Trophoblast cell (in vitro differentiated cells and primary cell): ENCODE results near the gene ZNF516.
"Not testable (repeated sequence)": the region's sequence is repeated elsewhere in the genome, so short reads cannot be mapped to it uniquely, and the experiment has no call there.

Experiments used
- DNase-seq, 2 donors: peaks; one replicate each; pipeline ENCODE4 v3.0.0-alpha.2; 2016
- H2AFZ ChIP-seq: 2 replicates; pipeline ENCODE4 v1.6.1; 2013; ENCODE audit warnings: low read length, moderate library complexity, mild to moderate bottlenecking; ENCODE audit not compliant: insufficient read depth, poor library complexity
- H2AK5ac ChIP-seq: 2 replicates; pipeline ENCODE4 v1.6.1; 2013; ENCODE audit warnings: mild to moderate bottlenecking, low read length
- H2BK120ac ChIP-seq: 2 replicates; pipeline ENCODE4 v1.6.1; 2013; ENCODE audit warnings: low read length, mild to moderate bottlenecking, moderate library complexity; ENCODE audit not compliant: insufficient read depth, poor library complexity
- H2BK12ac ChIP-seq: 2 replicates; pipeline ENCODE4 v1.6.1; 2013; ENCODE audit warnings: mild to moderate bottlenecking, low read length, moderate library complexity
- H2BK5ac ChIP-seq: 2 replicates; pipeline ENCODE4 v1.6.1; 2013; ENCODE audit warnings: low read length, low read depth, moderate library complexity, mild to moderate bottlenecking; ENCODE audit not compliant: poor library complexity
- H3K14ac ChIP-seq: 2 replicates; pipeline ENCODE4 v1.6.1; 2013; ENCODE audit warnings: mild to moderate bottlenecking, low read length
- H3K18ac ChIP-seq: 2 replicates; pipeline ENCODE4 v1.6.1; 2013; ENCODE audit warnings: mild to moderate bottlenecking, low read length
- H3K23ac ChIP-seq: 2 replicates; pipeline ENCODE4 v1.6.1; 2013; ENCODE audit warnings: low read length
- H3K27ac ChIP-seq: 2 replicates; pipeline ENCODE4 v1.5.1; 2013; ENCODE audit warnings: low read depth, mild to moderate bottlenecking, inconsistent platforms, low read length, moderate library complexity
- H3K27me3 ChIP-seq: 2 replicates; pipeline ENCODE4 v1.6.1; 2013; ENCODE audit warnings: inconsistent platforms, mild to moderate bottlenecking, low read length, moderate library complexity; ENCODE audit not compliant: insufficient read depth
- H3K36me3 ChIP-seq, 2 experiments: 1 replicate in 1 of 2; 2 replicates in 1 of 2; pipeline ENCODE4 v1.6.1; 2013; ENCODE audit warnings: low read length in 2 of 2, mild to moderate bottlenecking in 2 of 2, moderate library complexity in 1 of 2; ENCODE audit not compliant: insufficient read depth in 2 of 2, control insufficient read depth in 1 of 2
- H3K4ac ChIP-seq: 2 replicates; pipeline ENCODE4 v1.6.1; 2013; ENCODE audit warnings: low read depth, mild to moderate bottlenecking, low read length, moderate library complexity
- H3K4me1 ChIP-seq, 2 experiments: 1 replicate in 1 of 2; 2 replicates in 1 of 2; pipeline ENCODE4 v1.6.1; 2013; ENCODE audit warnings: low read length in 2 of 2, mild to moderate bottlenecking in 2 of 2, moderate library complexity in 1 of 2; ENCODE audit not compliant: insufficient read depth in 2 of 2, control insufficient read depth in 1 of 2
- H3K4me2 ChIP-seq: 2 replicates; pipeline ENCODE4 v1.6.1; 2013; ENCODE audit warnings: inconsistent platforms, mild to moderate bottlenecking, low read length, moderate library complexity
- H3K4me3 ChIP-seq: 2 replicates; pipeline ENCODE4 v1.5.1; 2013; ENCODE audit warnings: mild to moderate bottlenecking, low read depth, low read length, inconsistent platforms
- H3K79me1 ChIP-seq: one replicate; pipeline ENCODE4 v1.6.1; 2013; ENCODE audit warnings: low read length
- H3K79me2 ChIP-seq: 2 replicates; pipeline ENCODE4 v1.6.1; 2013; ENCODE audit warnings: low read length, mild to moderate bottlenecking; ENCODE audit not compliant: control insufficient read depth, insufficient read depth, poor library complexity
- H3K9ac ChIP-seq: 2 replicates; pipeline ENCODE4 v1.6.1; 2013; ENCODE audit warnings: mild to moderate bottlenecking, low read length
- H3K9me3 ChIP-seq: 2 replicates; pipeline ENCODE4 v1.6.1; 2013; ENCODE audit warnings: low read depth, mild to moderate bottlenecking, control low read depth, inconsistent platforms, low read length; ENCODE audit not compliant: insufficient read depth
- H4K12ac ChIP-seq: 2 replicates; pipeline ENCODE4 v1.6.1; 2013; ENCODE audit warnings: low read depth, mild to moderate bottlenecking, low read length, moderate library complexity
- H4K8ac ChIP-seq: 2 replicates; pipeline ENCODE4 v1.6.1; 2013; ENCODE audit warnings: low read depth, mild to moderate bottlenecking, low read length, moderate library complexity
- H4K91ac ChIP-seq: one replicate; pipeline ENCODE4 v1.6.1; 2013; ENCODE audit warnings: low read depth, mild to moderate bottlenecking, low read length, moderate library complexity
- WGBS: extraction: QIAGEN DNeasy Blood & Tissue Kit; methylation state at CpG from one replicate; pipeline ENCODE4 v1.1.7; 2013; ENCODE audit warnings: missing lambda C conversion rate; ENCODE audit not compliant: insufficient read length, insufficient coverage; ENCODE audit errors: extremely low coverage; 5-methylcytosine and 5-hydroxymethylcytosine counted together

ZNF516 gene

GRCh38 chr18:76476665-76477561 is 18.1 kb downstream of the ZNF516 start:
- no CpG with 5 or more reads among the region's 16 CpGs for WGBS
- Histone ChIP-seq H2AFZ (no peak overlapping the region), H3K9me3 (peaks cover 3% of the 10 kb centered on the region), H3K9ac (no peak overlapping the region), H3K23ac (no peak overlapping the region), H4K8ac (no peak overlapping the region), H2BK5ac (no peak overlapping the region), H3K4ac (no peak overlapping the region), H3K27me3 (no peaks in the 10 kb centered on the region), H3K14ac (no peak overlapping the region), H4K12ac (no peak overlapping the region), H4K91ac (no peak overlapping the region), H3K36me3 (no peaks in the 10 kb centered on the region), H3K4me2 (no peak overlapping the region), H3K79me1 (no peaks in the 10 kb centered on the region), H2AK5ac (no peak overlapping the region), H2BK120ac (no peak overlapping the region), H3K79me2 (no peaks in the 10 kb centered on the region), H3K27ac (no peak overlapping the region), H2BK12ac (no peak overlapping the region), H3K4me1 (no peaks in the 10 kb centered on the region), H3K4me3 (no peak overlapping the region), H3K18ac (no peak overlapping the region)
- DNase-seq, result peak in 1 of 2 donors; percentile 17

GRCh38 chr18:76475450-76476194 is 19.4 kb downstream of the ZNF516 start:
- Histone ChIP-seq H3K79me2 (no peaks in the 10 kb centered on the region), H2AFZ (no peak overlapping the region), H3K27ac (no peak overlapping the region), H4K91ac (no peak overlapping the region), H3K18ac (no peak overlapping the region), H4K12ac (no peak overlapping the region), H3K79me1 (no peaks in the 10 kb centered on the region), H3K4me3 (no peak overlapping the region), H3K9me3 (peaks cover 3% of the 10 kb centered on the region), H3K4ac (no peak overlapping the region), H2BK12ac (no peak overlapping the region), H3K9ac (no peak overlapping the region), H3K14ac (no peak overlapping the region), H3K23ac (no peak overlapping the region), H3K4me2 (no peak overlapping the region), H2BK120ac (no peak overlapping the region), H3K36me3 (no peaks in the 10 kb centered on the region), H2AK5ac (no peak overlapping the region), H2BK5ac (no peak overlapping the region), H3K4me1 (no peaks in the 10 kb centered on the region), H3K27me3 (no peaks in the 10 kb centered on the region), H4K8ac (no peak overlapping the region)
- no peak for DNase-seq
- no CpG with 5 or more reads among the region's 12 CpGs for WGBS

- Histone ChIP-seq H3K27ac (no peak overlapping the region), H3K14ac (no peak overlapping the region), H3K9me3 (peaks cover 3% of the 10 kb centered on the region), H2BK120ac (no peak overlapping the region), H4K8ac (no peak overlapping the region), H3K4me3 (no peak overlapping the region), H3K9ac (no peak overlapping the region), H2BK12ac (no peak overlapping the region), H3K23ac (no peak overlapping the region), H3K79me2 (no peaks in the 10 kb centered on the region), H3K4ac (no peak overlapping the region), H3K18ac (no peak overlapping the region), H3K27me3 (no peaks in the 10 kb centered on the region), H4K12ac (no peak overlapping the region), H3K79me1 (no peaks in the 10 kb centered on the region), H2AFZ (no peak overlapping the region), H3K36me3 (no peaks in the 10 kb centered on the region), H3K4me1 (no peaks in the 10 kb centered on the region), H4K91ac (no peak overlapping the region), H2AK5ac (no peak overlapping the region), H3K4me2 (no peak overlapping the region), H2BK5ac (no peak overlapping the region)
- DNase-seq, result no peak
- no CpG with 5 or more reads among the region's 1 CpG for WGBS
These were observed 20.2 kb downstream of the ZNF516 start for GRCh38 chr18:76474824-76475223.

- not testable (repeated sequence) for H2AFZ ChIP-seq, H3K4me2 ChIP-seq, H3K23ac ChIP-seq, H3K27ac ChIP-seq, H4K12ac ChIP-seq, H4K8ac ChIP-seq, H3K18ac ChIP-seq, H3K4me3 ChIP-seq, H3K4me1 ChIP-seq, H3K14ac ChIP-seq, H3K79me2 ChIP-seq, DNase-seq, H2AK5ac ChIP-seq, H4K91ac ChIP-seq, H3K9ac ChIP-seq, H2BK12ac ChIP-seq, H3K9me3 ChIP-seq, H2BK5ac ChIP-seq, H3K36me3 ChIP-seq, H2BK120ac ChIP-seq, H3K79me1 ChIP-seq, H3K27me3 ChIP-seq, H3K4ac ChIP-seq
- WGBS, result no CpG with 5 or more reads among the region's 9 CpGs
These were observed 21.5 kb downstream of the ZNF516 start for GRCh38 chr18:76473521-76473920.
